ENCODE data around the gene ETV4. TPM values are rescaled to one million over a fixed set of nuclear protein-coding genes. Genes with fewer than 3 reads are reported as not detected.

The ETV4 gene
- total RNA-seq (not detected in 2 replicates), polyA plus RNA-seq (not detected in 2 replicates), polyA minus RNA-seq (0.29 TPM in 1 of 2 replicates, not detected in the other)
- 0.14 TPM for total RNA-seq (2013)

DNA sequence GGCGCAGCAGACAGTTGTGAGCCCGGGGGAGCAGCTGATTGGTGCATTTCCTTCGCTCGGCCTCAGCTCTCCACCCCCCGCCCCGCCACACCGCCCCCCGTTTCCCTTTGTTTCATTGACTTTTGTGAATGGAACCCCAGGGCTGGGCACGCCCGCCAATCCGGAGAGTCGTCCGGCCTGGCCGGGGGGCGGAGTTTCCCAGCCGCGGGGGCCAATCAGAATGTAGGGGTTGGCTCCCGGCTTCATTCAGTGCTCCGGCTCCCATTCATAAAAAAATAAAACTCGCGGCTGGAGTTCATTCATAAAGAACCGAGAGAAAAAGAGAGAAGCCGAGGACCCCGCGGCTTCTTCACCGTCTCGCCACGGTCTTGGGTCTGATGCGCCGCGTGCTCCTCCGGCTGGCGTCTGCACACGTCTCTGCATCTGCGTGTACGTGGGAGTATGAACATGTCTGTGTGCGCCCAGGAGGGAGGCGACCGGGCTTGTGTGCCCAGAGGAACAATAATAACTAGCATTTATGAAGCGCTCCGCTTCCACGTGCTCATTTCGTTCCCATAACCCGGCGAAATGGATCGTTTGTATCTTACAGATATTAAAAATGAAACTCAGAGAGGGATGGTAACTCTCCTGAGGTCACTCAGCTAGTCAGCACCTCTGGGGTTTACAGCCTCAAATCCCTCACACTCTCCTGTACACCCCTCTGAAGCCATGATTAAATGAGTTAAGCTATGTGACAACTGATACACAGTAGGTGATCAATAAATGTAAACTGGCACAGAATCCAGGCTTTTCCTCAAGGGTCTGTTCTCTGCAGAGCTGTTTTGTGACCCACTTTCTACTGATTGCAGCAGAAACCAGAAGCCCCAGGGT lies at the start of gene ETV4:
ETV4 (minus strand) TSS at position 22 of the 870 bp plus-strand sequence. CDS start 723 bp downstream, outside the sequence.
- Histone ChIP-seq H3K27ac (ENCODE audit: low read length in 2 of 2) (no peak within 1 kb of the TSS), H4K20me1 (ENCODE audit: control insufficient read depth, insufficient read depth, low read length, poor library complexity, severe bottlenecking) (peaks cover 17% of the 10 kb centered on the region), H3K9me3 (ENCODE audit: control extremely low read depth in 1 of 3, control insufficient read depth in 2 of 3, insufficient read depth in 1 of 3, low read length in 2 of 3) (no peaks in the 10 kb centered on the region), H3K4me3 (ENCODE audit: control extremely low read depth in 1 of 5, extremely low read depth in 1 of 5, insufficient read depth in 1 of 5, low read depth in 2 of 5, low read length in 4 of 5) (peak within 1 kb of the TSS; percentile 21 to 74 (median 56)), H3K9ac (ENCODE audit: low read length) (peak within 1 kb of the TSS; percentile 74), H3K4me1 (ENCODE audit: control insufficient read depth in 2 of 2, insufficient read depth in 2 of 2, low read length in 2 of 2) (peaks cover 21 to 28% of the 10 kb centered on the region in 2 donors), H3K27me3 (replicated peaks in 1 of 4; ENCODE audit: control extremely low read depth in 1 of 4, control insufficient read depth in 3 of 4, insufficient read depth in 4 of 4, low read length in 3 of 4) (peaks cover 0 to 65% (median 34%) of the 10 kb centered on the region in 4 experiments), H3K36me3 (replicated peaks in 1 of 2; ENCODE audit: control extremely low read depth in 1 of 2, control insufficient read depth in 1 of 2, extremely low read depth in 1 of 2, insufficient read depth in 2 of 2, low read length in 1 of 2) (no peaks in the 10 kb centered on the region), H3K79me2 (ENCODE audit: control insufficient read depth, insufficient read depth, low read length) (no peaks in the 10 kb centered on the region), H3K4me2 (replicated peaks; ENCODE audit: low read depth, low read length, poor library complexity, severe bottlenecking) (peak within 1 kb of the TSS; percentile 99), H2AFZ (ENCODE audit: insufficient read depth, low read depth, low read length, poor library complexity, severe bottlenecking) (peak within 1 kb of the TSS; percentile 54)
- ChIA-PET CTCF (interaction anchor here (0.8 to 1.7 kb wide), 5 partner anchors 9 to 548 kb away, joined by 3 to 7 read pairs (median 4); partner anchors contain the start of gene RPL27), POLR2A (no interaction called here)
- H3K4me3 Mint-ChIP-seq, result peak within 1 kb of the TSS; percentile 87
- peaks cover 57% of the 10 kb centered on the region for H3K27me3 Mint-ChIP-seq
- ATAC-seq (ENCODE audit: low read depth), result peak; percentile 95
- no peak within 1 kb of the TSS for H3K27ac Mint-ChIP-seq
- under 1% methylated on average over 39 of the region's 46 CpGs for WGBS (ENCODE audit: insufficient coverage)
- TF ChIP-seq CTCF (IDR thresholded peaks at IDR 0.05) (no peak), EZH2 (IDR thresholded peaks at IDR 0.05; ENCODE audit: borderline replicate concordance, insufficient read depth, low read depth, low read length, poor library complexity, severe bottlenecking) (no peak)
- intact Hi-C loops (cut with micrococcal nuclease), result no loop called here
- H3K4me1 Mint-ChIP-seq, result peaks cover 24% of the 10 kb centered on the region
- H3K9me3 Mint-ChIP-seq (ENCODE audit: insufficient read depth), result no peaks in the 10 kb centered on the region
- peak; percentile 87 for DNase-seq

GRCh38 chr17:43595466-43595865 lies 49.3 kb upstream of the ETV4 start:
- ChIA-PET CTCF (no interaction called here), POLR2A (no interaction called here)
- H3K4me1 ChIP-seq (ENCODE audit: control insufficient read depth in 2 of 2, insufficient read depth in 2 of 2, low read length in 2 of 2), result no peaks in the 10 kb centered on the region
- no peaks in the 10 kb centered on the region for H3K9me3 ChIP-seq (ENCODE audit: control extremely low read depth in 1 of 3, control insufficient read depth in 2 of 3, insufficient read depth in 1 of 3, low read length in 2 of 3)
- 50% methylated on average over 2 of the region's 4 CpGs for WGBS (ENCODE audit: insufficient coverage)
- H3K27ac ChIP-seq (ENCODE audit: low read length in 2 of 2), result no peak overlapping the region
- H3K36me3 ChIP-seq (replicated peaks in 1 of 2; ENCODE audit: control extremely low read depth in 1 of 2, control insufficient read depth in 1 of 2, extremely low read depth in 1 of 2, insufficient read depth in 2 of 2, low read length in 1 of 2), result no peaks in the 10 kb centered on the region
- H3K27me3 ChIP-seq (replicated peaks in 1 of 4; ENCODE audit: control extremely low read depth in 1 of 4, control insufficient read depth in 3 of 4, insufficient read depth in 4 of 4, low read length in 3 of 4), result peaks cover 0 to 3% (median under 1%) of the 10 kb centered on the region in 4 experiments
- no peak overlapping the region for H3K4me2 ChIP-seq (replicated peaks; ENCODE audit: low read depth, low read length, poor library complexity, severe bottlenecking)
- no peaks in the 10 kb centered on the region for H3K9me3 Mint-ChIP-seq (ENCODE audit: insufficient read depth)
- H3K4me3 ChIP-seq (ENCODE audit: control extremely low read depth in 1 of 5, extremely low read depth in 1 of 5, insufficient read depth in 1 of 5, low read depth in 2 of 5, low read length in 4 of 5), result no peak overlapping the region
- H3K4me3 Mint-ChIP-seq, result no peak overlapping the region
- intact Hi-C loops (cut with micrococcal nuclease), result no loop called here
- no peaks in the 10 kb centered on the region for H4K20me1 ChIP-seq (ENCODE audit: control insufficient read depth, insufficient read depth, low read length, poor library complexity, severe bottlenecking)
- H3K9ac ChIP-seq (ENCODE audit: low read length), result no peak overlapping the region
- H3K79me2 ChIP-seq (ENCODE audit: control insufficient read depth, insufficient read depth, low read length), result no peaks in the 10 kb centered on the region
- peaks cover 20% of the 10 kb centered on the region for H3K27me3 Mint-ChIP-seq
- ATAC-seq (ENCODE audit: low read depth), result no peak
- H3K4me1 Mint-ChIP-seq, result peaks cover 5% of the 10 kb centered on the region
- no peak overlapping the region for H3K27ac Mint-ChIP-seq
- H2AFZ ChIP-seq (ENCODE audit: insufficient read depth, low read depth, low read length, poor library complexity, severe bottlenecking), result no peak overlapping the region
- TF ChIP-seq CTCF (IDR thresholded peaks at IDR 0.05) (no peak), EZH2 (IDR thresholded peaks at IDR 0.05; ENCODE audit: borderline replicate concordance, insufficient read depth, low read depth, low read length, poor library complexity, severe bottlenecking) (no peak)
- DNase-seq, result no peak
